Liver (tissue), 3 donors: ENCODE data around the gene RAD23B.

Experiments used
- FOXA1 ChIP-seq: IDR thresholded peaks from 2 replicates; pipeline ENCODE4 v1.6.1; 2016; ENCODE audit warnings: antibody characterized with exemption
- JUND ChIP-seq, 2 donors: IDR thresholded peaks; 2 replicates each; pipeline ENCODE4 v1.6.1; 2016; ENCODE audit warnings: antibody characterized with exemption in 2 of 2
- TF ChIP-seq, protein P1 (sequence below): fragments of 150-350 bp; IDR thresholded peaks from 2 replicates; pipeline ENCODE4 v1.5.1; 2017; ENCODE audit warnings: improper control_type of control experiment, low read depth, low read length; ENCODE audit not compliant: missing input control
- donor health status: healthy.
- donor health status: healthy.

DNA sequence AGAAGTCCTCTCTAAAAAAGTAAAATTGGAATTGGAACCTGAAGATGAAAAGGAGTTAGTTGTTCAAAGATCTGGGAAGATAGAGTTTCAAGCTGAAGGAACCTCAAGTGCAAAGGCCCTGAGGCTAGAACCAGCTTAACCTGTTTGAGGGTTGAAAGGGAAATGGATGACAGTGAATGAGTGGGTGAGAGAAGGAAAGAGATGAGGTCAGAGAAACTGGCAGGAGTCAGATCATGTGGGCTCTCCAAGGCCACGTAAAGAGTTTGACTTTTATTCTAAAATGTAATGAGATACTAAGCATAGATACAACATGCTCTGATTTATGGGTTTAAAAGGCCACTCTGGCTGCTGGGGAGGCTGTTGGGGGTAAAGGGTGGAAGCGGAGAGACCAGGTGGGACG is 2.5 kb upstream of the RAD23B start:
- TF ChIP-seq, protein P1, sequence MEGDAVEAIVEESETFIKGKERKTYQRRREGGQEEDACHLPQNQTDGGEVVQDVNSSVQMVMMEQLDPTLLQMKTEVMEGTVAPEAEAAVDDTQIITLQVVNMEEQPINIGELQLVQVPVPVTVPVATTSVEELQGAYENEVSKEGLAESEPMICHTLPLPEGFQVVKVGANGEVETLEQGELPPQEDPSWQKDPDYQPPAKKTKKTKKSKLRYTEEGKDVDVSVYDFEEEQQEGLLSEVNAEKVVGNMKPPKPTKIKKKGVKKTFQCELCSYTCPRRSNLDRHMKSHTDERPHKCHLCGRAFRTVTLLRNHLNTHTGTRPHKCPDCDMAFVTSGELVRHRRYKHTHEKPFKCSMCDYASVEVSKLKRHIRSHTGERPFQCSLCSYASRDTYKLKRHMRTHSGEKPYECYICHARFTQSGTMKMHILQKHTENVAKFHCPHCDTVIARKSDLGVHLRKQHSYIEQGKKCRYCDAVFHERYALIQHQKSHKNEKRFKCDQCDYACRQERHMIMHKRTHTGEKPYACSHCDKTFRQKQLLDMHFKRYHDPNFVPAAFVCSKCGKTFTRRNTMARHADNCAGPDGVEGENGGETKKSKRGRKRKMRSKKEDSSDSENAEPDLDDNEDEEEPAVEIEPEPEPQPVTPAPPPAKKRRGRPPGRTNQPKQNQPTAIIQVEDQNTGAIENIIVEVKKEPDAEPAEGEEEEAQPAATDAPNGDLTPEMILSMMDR, result no peak
- TF ChIP-seq JUND (IDR thresholded peaks at IDR 0.05) (no peak), FOXA1 (no peak)
